HEK293 (cell line): ENCODE measurements around the gene DYNC2I2.
"Not testable (repeated sequence)": the region's sequence is repeated elsewhere in the genome, so short reads cannot be mapped to it uniquely, and the experiment has no call there.

Experiments used
- CTCF ChIA-PET: fragments of 350-600 bp; formaldehyde crosslinking; extraction: SDS; loops from one replicate; lab custom pipeline; 2021; ENCODE audit warnings: antibody characterized with exemption; lab: Yijun Ruan, JAX
- POLR2A ChIA-PET: fragments of 300-600 bp; formaldehyde crosslinking; extraction: SDS; loops from one replicate; lab custom pipeline; 2020; ENCODE audit warnings: antibody characterized with exemption, inconsistent platforms; lab: Yijun Ruan, JAX
- H3K27ac ChIP-seq: fragments of 200-500 bp; sonication (Bioruptor generic); 2 replicates; pipeline ENCODE4 v1.5.1; 2014; ENCODE audit warnings: low read depth, low read length, control low read depth, inconsistent platforms; ENCODE audit errors: extremely low read depth
- H3K36me3 ChIP-seq, 2 experiments: fragments of 200-500 bp in 1 of 2; sonication (Bioruptor generic) in 1 of 2; 1 replicate in 1 of 2; 2 replicates in 1 of 2; pipeline ENCODE4 v1.5.1; 2014 to 2017; ENCODE audit warnings: inconsistent platforms in 2 of 2, low read length in 2 of 2; ENCODE audit not compliant: control insufficient read depth in 2 of 2, insufficient read depth in 1 of 2
- H3K4me1 ChIP-seq: fragments of 200-500 bp; sonication (Bioruptor generic); 2 replicates; pipeline ENCODE4 v1.5.1; 2014; ENCODE audit warnings: mild to moderate bottlenecking, low read length, inconsistent platforms; ENCODE audit not compliant: control insufficient read depth, insufficient read depth
- H3K4me3 ChIP-seq: 2 replicates; pipeline ENCODE4 v1.5.1; 2011; ENCODE audit warnings: low read depth, mild to moderate bottlenecking, control low read depth, low read length, moderate library complexity
- H3K9me3 ChIP-seq: fragments of 200-500 bp; sonication (Bioruptor generic); 2 replicates; pipeline ENCODE4 v1.5.1; 2014; ENCODE audit warnings: low read depth, low read length, inconsistent platforms; ENCODE audit not compliant: control insufficient read depth, insufficient read depth
- HOXA7 ChIP-seq: sonication (generic); formaldehyde crosslinking; IDR thresholded peaks from 2 replicates; pipeline ENCODE4 v1.8.1; 2022; ENCODE audit warnings: missing genetic modification reagents, borderline replicate concordance
- PRDM4 ChIP-seq: fragments of 450-650 bp; formaldehyde crosslinking; IDR thresholded peaks from 2 replicates; pipeline ENCODE4 v1.5.1; 2017; ENCODE audit warnings: missing biosample characterization, missing genetic modification characterization
- SCRT2 ChIP-seq: fragments of 450-650 bp; formaldehyde crosslinking; IDR thresholded peaks from 2 replicates; pipeline ENCODE4 v1.5.1; 2016; ENCODE audit warnings: missing biosample characterization, missing genetic modification characterization
- TCF7L2 ChIP-seq: IDR thresholded peaks from 2 replicates; pipeline ENCODE4 v1.6.1; 2011; ENCODE audit warnings: low read depth, mild to moderate bottlenecking, inconsistent platforms, low read length, moderate library complexity, borderline replicate concordance
- ZBTB8A ChIP-seq: fragments of 450-650 bp; formaldehyde crosslinking; IDR thresholded peaks from 2 replicates; pipeline ENCODE4 v1.5.1; 2016; ENCODE audit warnings: missing biosample characterization, missing genetic modification characterization
- ZIC2 ChIP-seq: fragments of 450-650 bp; formaldehyde crosslinking; IDR thresholded peaks from 2 replicates; pipeline ENCODE4 v1.5.1; 2016; ENCODE audit warnings: missing biosample characterization, missing genetic modification characterization
- ZNF248 ChIP-seq: fragments of 450-650 bp; formaldehyde crosslinking; IDR thresholded peaks from 2 replicates; pipeline ENCODE4 v1.5.1; 2017; ENCODE audit warnings: missing biosample characterization, missing genetic modification characterization
- ZNF26 ChIP-seq: fragments of 450-650 bp; formaldehyde crosslinking; IDR thresholded peaks from 2 replicates; pipeline ENCODE4 v1.5.1; 2016; ENCODE audit warnings: missing biosample characterization, missing genetic modification characterization

DYNC2I2 gene

GRCh38 chr9:128588581-128589233 is 67.9 kb downstream of the DYNC2I2 start:
- TF ChIP-seq SCRT2 (tag by site-specific recombination) (0 out of 2 replicates have a peak, but pooled peaks have one; percentile 42), TCF7L2 (no peak)
- ChIA-PET CTCF (interaction anchor here (0.6 kb wide), 1 partner anchor 133 kb away, joined by 3 read pairs; no protein-coding TSS in a partner anchor), POLR2A (interaction anchor here (0.6 to 1.3 kb wide), 2 partner anchors 35 to 102 kb away, joined by 3 read pairs; no protein-coding TSS in a partner anchor)
- Histone ChIP-seq H3K4me1 (no peaks in the 10 kb centered on the region), H3K36me3 (peaks cover 27 to 88% of the 10 kb centered on the region in 2 experiments; a peak in 2 of 3 replicates), H3K9me3 (no peaks in the 10 kb centered on the region), H3K4me3 (no peak overlapping the region), H3K27ac (no peak overlapping the region)

GRCh38 chr9:128587453-128587852 is 69.2 kb downstream of the DYNC2I2 start:
- ChIA-PET CTCF (no interaction called here), POLR2A (interaction anchor here (0.5 to 1.0 kb wide), 2 partner anchors 36 to 284 kb away, joined by 3 to 4 read pairs; no protein-coding TSS in a partner anchor)
- Histone ChIP-seq H3K36me3 (peaks cover 32 to 88% of the 10 kb centered on the region in 2 experiments; a peak in 2 of 3 replicates), H3K9me3 (no peaks in the 10 kb centered on the region), H3K4me1 (no peaks in the 10 kb centered on the region), H3K27ac (no peak overlapping the region), H3K4me3 (no peak overlapping the region)
- TF ChIP-seq ZNF26 (tag by site-specific recombination): no peak
- TF ChIP-seq ZBTB8A (tag by site-specific recombination): no peak
- no peak for TF ChIP-seq HOXA7 (CRISPR knock-in tag)
- peak; percentile 65 for TF ChIP-seq ZIC2 (tag by site-specific recombination)
- no peak for TF ChIP-seq ZNF248
- 0 out of 2 replicates have a peak, but pooled peaks have one; percentile 23 for TF ChIP-seq PRDM4 (tag by site-specific recombination)

GRCh38 chr9:128586934-128587333 is 69.7 kb downstream of the DYNC2I2 start:
- not testable (repeated sequence) for H3K4me1 ChIP-seq, H3K4me3 ChIP-seq, H3K9me3 ChIP-seq, H3K27ac ChIP-seq
- ChIA-PET POLR2A (interaction anchor here (1.0 kb wide), 1 partner anchor 35 kb away, joined by 3 read pairs; no protein-coding TSS in a partner anchor), CTCF (interaction anchor here (0.8 kb wide), 1 partner anchor 148 kb away, joined by 3 read pairs; no protein-coding TSS in a partner anchor)
- H3K36me3 ChIP-seq: peaks cover 37 to 88% of the 10 kb centered on the region in 2 experiments

- CTCF ChIA-PET, POLR2A ChIA-PET: not testable (repeated sequence)
Measured at GRCh38 chr9:128585155-128585554, 71.5 kb downstream of the DYNC2I2 start.

More at GRCh38 chr9:128585155-128585554, 71.5 kb downstream of the DYNC2I2 start:
- H3K36me3 ChIP-seq: peaks cover 40 to 90% of the 10 kb centered on the region in 2 experiments
- not testable (repeated sequence) for H3K4me1 ChIP-seq, H3K4me3 ChIP-seq, H3K27ac ChIP-seq, H3K9me3 ChIP-seq
